ENCODE data around the gene ZBTB40.

The ZBTB40 gene

DNA sequence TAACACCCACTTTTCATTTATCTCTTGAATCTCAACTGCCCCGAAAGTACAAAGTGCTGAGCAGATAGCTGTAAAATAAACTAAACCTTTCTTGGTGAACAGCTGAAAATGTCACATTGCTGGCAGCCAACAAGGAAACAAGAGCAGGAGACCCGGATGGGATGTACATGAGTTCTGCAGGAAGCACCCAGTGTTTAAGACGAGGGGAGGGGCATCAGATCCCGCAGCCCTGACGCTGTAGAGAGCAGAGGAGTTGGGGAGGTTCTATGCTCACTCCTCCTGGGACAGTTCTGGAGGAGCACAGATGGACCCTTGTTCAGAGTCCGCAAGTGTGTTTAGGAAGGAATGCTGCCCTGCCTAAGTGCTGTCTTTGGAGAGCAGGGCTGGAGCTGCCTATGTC, 79.6 kb downstream of the ZBTB40 start:
- H3K27me3 ChIP-seq (ENCODE audit: control insufficient read depth, insufficient read depth, low read length): no peaks in the 10 kb centered on the region

GRCh38 chr1:22533244-22533895, 81.7 kb downstream of the ZBTB40 start:
- H3K36me3 ChIP-seq (ENCODE audit: control insufficient read depth, insufficient read depth, low read length): no peaks in the 10 kb centered on the region
- H3K27me3 ChIP-seq (ENCODE audit: control insufficient read depth, insufficient read depth, low read length): no peaks in the 10 kb centered on the region
- H3K9me3 ChIP-seq (ENCODE audit: control insufficient read depth, insufficient read depth, low read depth, low read length): no peaks in the 10 kb centered on the region
- no peaks in the 10 kb centered on the region for H3K4me1 ChIP-seq (ENCODE audit: control insufficient read depth, insufficient read depth, low read length)
- H3K27ac ChIP-seq (ENCODE audit: low read depth, low read length): no peak overlapping the region
- H3K4me3 ChIP-seq (ENCODE audit: low read depth, low read length): no peak overlapping the region
- no peak overlapping the region for H3K9ac ChIP-seq (ENCODE audit: low read length)

More for the DNA sequence above, 79.6 kb downstream of the ZBTB40 start:
- H3K9me3 ChIP-seq (ENCODE audit: control insufficient read depth, insufficient read depth, low read depth, low read length): no peaks in the 10 kb centered on the region
- H3K27ac ChIP-seq (ENCODE audit: low read depth, low read length): no peak overlapping the region
- no peaks in the 10 kb centered on the region for H3K4me1 ChIP-seq (ENCODE audit: control insufficient read depth, insufficient read depth, low read length)
- no peak overlapping the region for H3K9ac ChIP-seq (ENCODE audit: low read length)
- 0 out of 2 replicates have a peak, but pooled peaks cover 8% of the 10 kb centered on the region for H3K36me3 ChIP-seq (ENCODE audit: control insufficient read depth, insufficient read depth, low read length)
- H3K4me3 ChIP-seq (ENCODE audit: low read depth, low read length): no peak overlapping the region

DNA sequence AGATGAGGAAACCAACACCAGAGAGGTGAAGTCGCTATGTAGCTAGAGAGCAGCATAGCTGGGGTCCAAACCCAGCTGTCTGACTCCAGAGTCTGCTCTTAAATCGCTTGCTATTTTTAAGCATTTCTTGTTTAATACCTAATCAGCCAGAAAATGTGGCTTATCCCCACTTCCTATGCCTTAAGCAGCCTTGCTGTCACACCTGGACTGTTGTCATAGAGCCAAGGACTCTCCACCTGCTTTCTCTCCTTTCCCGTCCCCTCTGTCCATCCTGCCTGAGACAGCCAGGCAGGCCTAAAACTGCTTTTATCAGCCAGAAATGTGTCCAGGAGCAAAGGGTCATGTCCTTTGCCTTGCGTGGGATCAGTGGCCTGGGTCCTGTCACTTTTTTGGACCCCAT, 83.3 kb downstream of the ZBTB40 start:
- no peaks in the 10 kb centered on the region for H3K4me1 ChIP-seq (ENCODE audit: control insufficient read depth, insufficient read depth, low read length)

GRCh38 chr1:22535399-22535798, 83.7 kb downstream of the ZBTB40 start:
- Histone ChIP-seq H3K4me3 (ENCODE audit: low read depth, low read length) (no peak overlapping the region), H3K4me1 (ENCODE audit: control insufficient read depth, insufficient read depth, low read length) (no peaks in the 10 kb centered on the region), H3K9me3 (ENCODE audit: control insufficient read depth, insufficient read depth, low read depth, low read length) (no peaks in the 10 kb centered on the region), H3K27me3 (ENCODE audit: control insufficient read depth, insufficient read depth, low read length) (no peaks in the 10 kb centered on the region), H3K27ac (ENCODE audit: low read depth, low read length) (no peak overlapping the region), H3K9ac (ENCODE audit: low read length) (no peak overlapping the region), H3K36me3 (ENCODE audit: control insufficient read depth, insufficient read depth, low read length) (no peaks in the 10 kb centered on the region)

More for the DNA sequence above, 83.3 kb downstream of the ZBTB40 start:
- Histone ChIP-seq H3K36me3 (ENCODE audit: control insufficient read depth, insufficient read depth, low read length) (no peaks in the 10 kb centered on the region), H3K9me3 (ENCODE audit: control insufficient read depth, insufficient read depth, low read depth, low read length) (no peaks in the 10 kb centered on the region), H3K27ac (ENCODE audit: low read depth, low read length) (no peak overlapping the region), H3K27me3 (ENCODE audit: control insufficient read depth, insufficient read depth, low read length) (no peaks in the 10 kb centered on the region), H3K4me3 (ENCODE audit: low read depth, low read length) (no peak overlapping the region), H3K9ac (ENCODE audit: low read length) (no peak overlapping the region)

DNA sequence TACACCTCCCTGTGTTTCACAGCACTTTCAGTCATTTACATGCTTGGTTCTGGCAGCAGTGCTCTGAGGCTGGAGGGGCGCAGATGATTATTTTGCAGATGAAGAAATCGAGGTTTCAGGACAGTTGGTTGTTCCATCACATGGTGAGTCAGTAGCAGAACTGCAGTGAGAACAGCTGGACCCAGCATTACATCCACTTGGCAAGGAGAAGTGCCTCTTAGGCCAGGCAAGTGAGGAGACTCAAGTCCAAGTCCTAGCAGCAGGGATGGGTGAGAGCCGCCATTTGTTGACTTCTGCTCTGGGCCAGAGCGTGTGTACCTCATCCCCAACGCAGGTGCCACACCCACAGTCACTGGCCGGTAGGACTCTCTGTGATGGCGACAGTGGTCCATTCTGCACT, 84.9 kb downstream of the ZBTB40 start:
- Histone ChIP-seq H3K4me1 (ENCODE audit: control insufficient read depth, insufficient read depth, low read length) (no peaks in the 10 kb centered on the region), H3K9ac (ENCODE audit: low read length) (no peak overlapping the region), H3K27ac (ENCODE audit: low read depth, low read length) (no peak overlapping the region), H3K27me3 (ENCODE audit: control insufficient read depth, insufficient read depth, low read length) (no peaks in the 10 kb centered on the region), H3K4me3 (ENCODE audit: low read depth, low read length) (no peak overlapping the region), H3K36me3 (ENCODE audit: control insufficient read depth, insufficient read depth, low read length) (no peaks in the 10 kb centered on the region), H3K9me3 (ENCODE audit: control insufficient read depth, insufficient read depth, low read depth, low read length) (no peaks in the 10 kb centered on the region)

DNA sequence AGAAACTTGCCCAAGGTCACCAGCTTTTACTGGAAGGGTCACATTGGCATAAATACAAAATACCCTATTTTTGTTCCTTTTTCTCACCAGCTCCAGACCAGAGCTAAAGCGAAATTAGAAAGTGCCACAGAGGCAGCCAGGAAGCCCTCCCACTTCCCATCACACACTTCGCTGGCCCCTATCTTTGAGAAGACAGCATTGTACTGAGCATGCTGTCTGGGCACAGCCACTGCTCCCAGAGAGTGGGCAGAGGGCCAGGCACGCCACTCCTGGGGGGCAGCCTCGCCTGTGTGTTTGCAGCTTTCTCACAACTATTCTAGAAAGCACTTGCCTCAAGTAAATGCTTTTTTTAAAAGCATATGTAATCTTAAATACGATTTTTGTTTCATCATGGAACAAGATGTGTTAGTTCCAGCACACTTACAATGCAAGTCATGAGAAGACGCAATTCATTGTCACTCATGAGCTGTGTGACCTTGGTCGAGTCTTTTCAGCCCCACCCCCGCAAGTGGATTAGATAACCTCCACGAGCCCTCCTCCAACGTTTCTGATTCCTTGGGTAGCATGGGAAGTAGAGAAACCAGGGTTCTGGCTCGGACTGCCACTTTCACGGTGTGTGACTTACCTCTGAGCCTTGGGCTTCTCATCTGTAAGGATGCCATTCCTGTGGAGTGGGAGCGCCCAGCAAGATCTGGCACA, 85.9 kb downstream of the ZBTB40 start:
- no peak overlapping the region for H3K9ac ChIP-seq (ENCODE audit: low read length)
- H3K27ac ChIP-seq (ENCODE audit: low read depth, low read length): no peak overlapping the region
- H3K36me3 ChIP-seq (ENCODE audit: control insufficient read depth, insufficient read depth, low read length): no peaks in the 10 kb centered on the region
- H3K27me3 ChIP-seq (ENCODE audit: control insufficient read depth, insufficient read depth, low read length): no peaks in the 10 kb centered on the region
- no peaks in the 10 kb centered on the region for H3K4me1 ChIP-seq (ENCODE audit: control insufficient read depth, insufficient read depth, low read length)
- H3K9me3 ChIP-seq (ENCODE audit: control insufficient read depth, insufficient read depth, low read depth, low read length): no peaks in the 10 kb centered on the region
- H3K4me3 ChIP-seq (ENCODE audit: low read depth, low read length): no peak overlapping the region

DNA sequence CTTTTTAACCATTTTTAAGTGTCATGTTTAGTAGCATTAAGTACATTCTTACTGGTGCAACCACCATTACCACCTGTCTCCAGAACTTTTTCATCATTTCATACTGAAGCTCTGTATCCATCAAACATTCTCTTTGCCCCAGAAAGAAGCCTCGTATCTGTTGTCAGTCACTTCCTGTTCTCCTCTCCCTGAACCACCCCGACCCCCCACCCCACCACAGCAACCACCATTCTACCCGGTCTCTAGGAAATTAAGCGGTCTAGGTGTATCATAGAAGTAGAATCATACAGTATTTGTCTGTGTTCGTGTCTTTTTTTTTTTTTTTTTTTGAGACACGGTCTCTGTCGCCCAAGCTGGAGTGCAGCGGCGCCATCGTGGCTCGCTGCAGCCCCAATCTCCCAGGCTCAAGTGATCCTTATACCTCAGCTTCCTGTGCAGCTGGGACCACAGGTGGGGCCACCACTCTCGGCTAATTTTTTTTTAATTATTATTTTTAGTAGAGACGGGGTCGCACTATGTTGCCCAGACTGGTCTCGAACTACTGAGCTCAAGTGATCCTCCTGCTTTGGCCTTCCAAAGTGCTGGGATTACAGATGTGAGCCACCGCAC, 88.0 kb downstream of the ZBTB40 start:
- Histone ChIP-seq H3K9ac (ENCODE audit: low read length) (no peak overlapping the region), H3K9me3 (ENCODE audit: control insufficient read depth, insufficient read depth, low read depth, low read length) (no peaks in the 10 kb centered on the region), H3K4me3 (ENCODE audit: low read depth, low read length) (no peak overlapping the region), H3K36me3 (ENCODE audit: control insufficient read depth, insufficient read depth, low read length) (no peaks in the 10 kb centered on the region), H3K27me3 (ENCODE audit: control insufficient read depth, insufficient read depth, low read length) (no peaks in the 10 kb centered on the region), H3K27ac (ENCODE audit: low read depth, low read length) (no peak overlapping the region), H3K4me1 (ENCODE audit: control insufficient read depth, insufficient read depth, low read length) (no peaks in the 10 kb centered on the region)

DNA sequence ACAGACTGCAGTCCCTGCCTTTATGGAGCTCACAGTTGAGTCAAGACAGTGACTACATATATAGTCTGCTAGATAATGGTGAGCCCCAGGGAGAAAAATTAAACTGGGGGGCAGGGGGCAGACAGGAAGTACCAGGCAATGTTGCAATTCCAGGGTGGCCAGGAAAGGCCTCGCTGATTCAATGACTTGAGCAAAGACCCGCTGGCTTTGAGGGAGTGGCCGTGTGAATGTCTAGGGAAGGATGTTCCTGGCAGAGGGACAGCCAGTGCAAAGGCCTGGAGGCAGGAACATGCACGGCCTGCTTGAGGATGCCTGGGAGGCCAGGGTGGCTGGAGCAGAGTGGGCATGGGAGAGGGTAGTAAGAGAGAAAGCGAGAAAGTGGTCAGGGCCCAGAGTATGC, 88.7 kb downstream of the ZBTB40 start:
- Histone ChIP-seq H3K27me3 (ENCODE audit: control insufficient read depth, insufficient read depth, low read length) (no peaks in the 10 kb centered on the region), H3K4me3 (ENCODE audit: low read depth, low read length) (no peak overlapping the region), H3K9me3 (ENCODE audit: control insufficient read depth, insufficient read depth, low read depth, low read length) (no peaks in the 10 kb centered on the region), H3K27ac (ENCODE audit: low read depth, low read length) (no peak overlapping the region), H3K36me3 (ENCODE audit: control insufficient read depth, insufficient read depth, low read length) (no peaks in the 10 kb centered on the region), H3K9ac (ENCODE audit: low read length) (no peak overlapping the region), H3K4me1 (ENCODE audit: control insufficient read depth, insufficient read depth, low read length) (no peaks in the 10 kb centered on the region)

DNA sequence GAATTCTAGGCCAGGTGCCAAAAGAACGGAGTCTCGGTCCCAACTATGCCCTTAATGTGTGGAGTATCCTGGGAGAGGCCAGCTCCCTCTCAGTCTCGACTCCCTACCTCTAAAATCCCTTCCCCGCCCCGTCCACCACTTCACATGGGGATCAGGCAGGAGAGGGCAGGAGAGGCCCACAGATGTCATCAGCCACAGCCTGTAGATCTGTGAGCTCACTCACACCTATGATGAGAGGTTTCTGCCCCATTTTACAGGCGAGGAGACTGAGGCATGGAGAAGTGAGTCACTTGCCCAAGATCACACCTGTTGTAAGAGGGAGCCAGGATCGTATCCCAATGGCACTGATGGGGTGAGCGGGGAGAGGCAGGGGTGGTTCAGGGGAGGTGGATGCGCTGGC, 91.2 kb downstream of the ZBTB40 start:
- Histone ChIP-seq H3K4me3 (ENCODE audit: low read depth, low read length) (no peak overlapping the region), H3K27ac (ENCODE audit: low read depth, low read length) (no peak overlapping the region), H3K9me3 (ENCODE audit: control insufficient read depth, insufficient read depth, low read depth, low read length) (no peaks in the 10 kb centered on the region), H3K4me1 (ENCODE audit: control insufficient read depth, insufficient read depth, low read length) (no peaks in the 10 kb centered on the region), H3K27me3 (ENCODE audit: control insufficient read depth, insufficient read depth, low read length) (peaks cover 17% of the 10 kb centered on the region), H3K36me3 (ENCODE audit: control insufficient read depth, insufficient read depth, low read length) (no peaks in the 10 kb centered on the region), H3K9ac (ENCODE audit: low read length) (no peak overlapping the region)

DNA sequence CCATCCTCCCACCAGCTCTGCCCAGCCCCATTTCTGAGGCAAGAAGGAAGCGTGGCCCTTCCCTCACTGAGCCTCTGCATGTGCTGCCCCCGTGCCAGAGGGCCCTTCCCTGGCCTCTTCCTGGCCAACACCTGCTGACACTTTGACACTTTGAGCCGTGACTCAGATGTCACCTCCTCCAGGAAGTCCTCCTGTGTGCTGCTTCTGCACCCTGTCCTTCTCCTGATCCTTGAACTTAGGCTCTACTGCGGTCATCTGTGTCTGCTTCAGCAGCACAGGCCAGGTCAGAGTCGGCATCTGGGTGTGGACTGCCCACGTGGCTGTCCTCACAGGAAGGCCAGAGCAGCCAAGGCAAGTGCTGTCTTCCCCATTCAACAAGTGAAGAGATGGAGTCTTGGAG, 92.0 kb downstream of the ZBTB40 start:
- Histone ChIP-seq H3K4me1 (ENCODE audit: control insufficient read depth, insufficient read depth, low read length) (no peaks in the 10 kb centered on the region), H3K36me3 (ENCODE audit: control insufficient read depth, insufficient read depth, low read length) (no peaks in the 10 kb centered on the region), H3K9me3 (ENCODE audit: control insufficient read depth, insufficient read depth, low read depth, low read length) (no peaks in the 10 kb centered on the region), H3K27ac (ENCODE audit: low read depth, low read length) (no peak overlapping the region), H3K9ac (ENCODE audit: low read length) (no peak overlapping the region), H3K4me3 (ENCODE audit: low read depth, low read length) (no peak overlapping the region), H3K27me3 (ENCODE audit: control insufficient read depth, insufficient read depth, low read length) (peaks cover 20% of the 10 kb centered on the region)

DNA sequence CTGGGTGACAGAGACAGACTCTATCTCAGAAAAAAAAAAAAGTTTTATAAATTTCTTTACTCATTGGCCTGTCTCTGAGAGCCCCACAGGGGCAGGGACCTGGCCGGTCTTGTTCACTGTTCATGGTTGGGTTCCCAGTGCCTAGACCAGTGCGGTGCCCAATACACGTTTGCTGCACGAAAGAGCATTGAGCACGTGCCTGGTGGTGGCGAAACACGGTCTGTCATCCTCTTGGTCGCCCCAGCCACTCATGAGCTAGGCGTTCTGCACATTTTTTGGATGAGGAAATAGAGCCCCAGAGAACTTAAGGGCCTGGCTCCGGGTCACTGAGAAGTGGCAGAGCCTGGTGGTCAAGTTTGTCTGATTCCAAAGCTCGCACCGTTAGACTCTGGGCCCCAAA, 93.0 kb downstream of the ZBTB40 start:
- Histone ChIP-seq H3K9ac (ENCODE audit: low read length) (no peak overlapping the region), H3K4me3 (ENCODE audit: low read depth, low read length) (no peak overlapping the region), H3K27ac (ENCODE audit: low read depth, low read length) (no peak overlapping the region), H3K36me3 (ENCODE audit: control insufficient read depth, insufficient read depth, low read length) (no peaks in the 10 kb centered on the region), H3K9me3 (ENCODE audit: control insufficient read depth, insufficient read depth, low read depth, low read length) (no peaks in the 10 kb centered on the region), H3K4me1 (ENCODE audit: control insufficient read depth, insufficient read depth, low read length) (no peaks in the 10 kb centered on the region), H3K27me3 (ENCODE audit: control insufficient read depth, insufficient read depth, low read length) (peaks cover 21% of the 10 kb centered on the region)
